Activated CD8-positive, alpha-beta T cell treated with anti-CD3 and anti-CD28 coated beads for 36 hours (primary cell): ENCODE measurements around the gene XPO1. TPM values are rescaled to one million over a fixed set of nuclear protein-coding genes. Genes with fewer than 3 reads are reported as not detected.

ENCODE experiments used
- ATAC-seq: fragments of 200-7000 bp; cut with Tn5 transposase; one replicate; pipeline ENCODE4 v1.10.0; 2021; ENCODE audit warnings: mild to moderate bottlenecking, moderate library complexity
- CTCF ChIA-PET: fragments of 350-600 bp; sonication (Branson Sonifier 250); formaldehyde crosslinking; loops from one replicate; lab custom pipeline; 2021; ENCODE audit warnings: antibody characterized with exemption; lab: Charles Lee
- POLR2A ChIA-PET: fragments of 350-600 bp; sonication (Branson Sonifier 250); formaldehyde crosslinking; loops from one replicate; lab custom pipeline; 2021; ENCODE audit warnings: antibody characterized with exemption; lab: Charles Lee
- DNase-seq: peaks from one replicate; pipeline ENCODE4 v3.0.0-alpha.2; 2020
- H3K27ac Mint-ChIP-seq: one replicate; pipeline ENCODE4 v1.8.0; 2021; ENCODE audit warnings: mild to moderate bottlenecking, mixed read lengths
- H3K27me3 Mint-ChIP-seq: one replicate; pipeline ENCODE4 v1.8.0; 2021; ENCODE audit warnings: mixed read lengths
- H3K36me3 Mint-ChIP-seq: one replicate; pipeline ENCODE4 v1.8.0; 2021; ENCODE audit warnings: low read depth, mixed read lengths
- H3K4me1 Mint-ChIP-seq: one replicate; pipeline ENCODE4 v1.8.0; 2021; ENCODE audit warnings: low read depth, mixed read lengths
- H3K4me3 Mint-ChIP-seq: one replicate; pipeline ENCODE4 v1.8.0; 2021; ENCODE audit warnings: mild to moderate bottlenecking, moderate library complexity, mixed read lengths
- H3K9me3 Mint-ChIP-seq: one replicate; pipeline ENCODE4 v1.8.0; 2021; ENCODE audit warnings: mixed read lengths
- CTCF ChIP-seq: fragments of 200-600 bp; IDR thresholded peaks from one replicate; pipeline ENCODE4 v1.8.0; 2022; ENCODE audit warnings: antibody characterized with exemption, mild to moderate bottlenecking
- intact Hi-C: fragments of 100-400 bp; cut with micrococcal nuclease; formaldehyde crosslinking; loops from one replicate; pipeline ENCODE4 v1.10.0; 2022
- total RNA-seq, 2 experiments: library from RNA; stranded (reverse); gene quantifications; one replicate each; pipeline ENCODE4 v1.2.3, GENCODE V29; 2021

Gene XPO1
- total RNA-seq, 2 experiments from 2014 or later = 208 to 221 TPM

- peak overlapping the region; percentile 83 for H3K4me3 Mint-ChIP-seq
- H3K27me3 Mint-ChIP-seq = no peaks in the 10 kb centered on the region
- H3K9me3 Mint-ChIP-seq = no peaks in the 10 kb centered on the region
- peaks cover 41% of the 10 kb centered on the region for H3K36me3 Mint-ChIP-seq
- ChIA-PET POLR2A (interaction anchor here (1.1 to 2.4 kb wide), 5 partner anchors 9 to 654 kb away, joined by 3 to 13 read pairs (median 5); partner anchors contain the start of gene REL), CTCF (no interaction called here)
- DNase-seq (peak; percentile 23), ATAC-seq (no peak)
- intact Hi-C loops = loop anchor here (5.0 kb wide), 2 partner anchors 64 to 661 kb away; partner anchors contain the start of genes B3GNT2 and USP34
- peak overlapping the region; percentile 97 for H3K27ac Mint-ChIP-seq
- H3K4me1 Mint-ChIP-seq = peaks cover 34% of the 10 kb centered on the region
- no peak for TF ChIP-seq CTCF
These were observed 2.0 kb downstream of the XPO1 start for GRCh38 chr2:61536180-61536571.

- no peak for DNase-seq
- no peak for ATAC-seq
- TF ChIP-seq CTCF = no peak
- Mint-ChIP-seq H3K36me3 (peaks cover 44% of the 10 kb centered on the region), H3K27me3 (no peaks in the 10 kb centered on the region), H3K4me1 (peaks cover 41% of the 10 kb centered on the region), H3K27ac (peak overlapping the region; percentile 97), H3K4me3 (peak overlapping the region; percentile 83), H3K9me3 (no peaks in the 10 kb centered on the region)
- ChIA-PET POLR2A (interaction anchor here (0.9 to 1.5 kb wide), 4 partner anchors 9 to 40 kb away, joined by 3 to 6 read pairs (median 4); no protein-coding TSS in a partner anchor), CTCF (interaction anchor here (2.1 kb wide), 1 partner anchor 109 kb away, joined by 6 read pairs; no protein-coding TSS in a partner anchor)
- intact Hi-C loops = loop anchor here (5.0 kb wide), 2 partner anchors 63 to 662 kb away; partner anchors contain the start of genes B3GNT2 and USP34
These were observed 2.7 kb downstream of the XPO1 start for GRCh38 chr2:61535449-61535848.

GRCh38 chr2:61534926-61535325, 3.2 kb downstream of the XPO1 start:
- Mint-ChIP-seq H3K4me1 (peaks cover 47% of the 10 kb centered on the region), H3K9me3 (no peaks in the 10 kb centered on the region), H3K27ac (peak overlapping the region; percentile 97), H3K36me3 (peaks cover 50% of the 10 kb centered on the region), H3K4me3 (peak overlapping the region; percentile 83), H3K27me3 (no peaks in the 10 kb centered on the region)
- no peak for ATAC-seq
- intact Hi-C loops = loop anchor here (5.0 kb wide), 2 partner anchors 63 to 662 kb away; partner anchors contain the start of genes B3GNT2 and USP34
- POLR2A ChIA-PET = interaction anchor here (0.8 to 1.5 kb wide), 5 partner anchors 11 to 197 kb away, joined by 3 to 6 read pairs (median 4); no protein-coding TSS in a partner anchor
- TF ChIP-seq CTCF = no peak
- CTCF ChIA-PET = interaction anchor here (2.1 kb wide), 1 partner anchor 109 kb away, joined by 6 read pairs; no protein-coding TSS in a partner anchor
- no peak for DNase-seq

- peak overlapping the region; percentile 59 for H3K27ac Mint-ChIP-seq
- intact Hi-C loops = no loop called here
- H3K4me1 Mint-ChIP-seq = peaks cover 63% of the 10 kb centered on the region
- POLR2A ChIA-PET = interaction anchor here (1.3 to 1.5 kb wide), 2 partner anchors 39 to 45 kb away, joined by 3 read pairs; no protein-coding TSS in a partner anchor
- no peaks in the 10 kb centered on the region for H3K27me3 Mint-ChIP-seq
- no peak for TF ChIP-seq CTCF
- ATAC-seq = no peak
- DNase-seq = no peak
- H3K9me3 Mint-ChIP-seq = no peaks in the 10 kb centered on the region
- CTCF ChIA-PET = interaction anchor here (0.6 kb wide), 1 partner anchor 23 kb away, joined by 3 read pairs; no protein-coding TSS in a partner anchor
- H3K36me3 Mint-ChIP-seq = peaks cover 49% of the 10 kb centered on the region
- no peak overlapping the region for H3K4me3 Mint-ChIP-seq
These were observed 7.4 kb downstream of the XPO1 start for GRCh38 chr2:61530749-61531148.
